Smooth muscle cell (in vitro differentiated cells): ENCODE results near the gene OR2J3. TPM values are rescaled to one million over a fixed set of nuclear protein-coding genes. Genes with fewer than 3 reads are reported as not detected.
"Not testable (repeated sequence)": the region's sequence is repeated elsewhere in the genome, so short reads cannot be mapped to it uniquely, and the experiment has no call there.

Source experiments
- DNase-seq: peaks from one replicate; lab custom pipeline; 2025; ENCODE audit not compliant: unreplicated experiment; lab: John Stamatoyannopoulos, UW
- H2AFZ ChIP-seq: fragments of 200-600 bp; sonication (generic); 2 replicates; pipeline ENCODE4 v1.6.0; 2016; ENCODE audit warnings: antibody characterized with exemption, low read depth, mild to moderate bottlenecking
- H3F3A ChIP-seq: fragments of 200-600 bp; sonication (generic); 2 replicates; pipeline ENCODE4 v1.6.0; 2017; ENCODE audit warnings: antibody characterized with exemption, low read depth
- H3K27ac ChIP-seq: fragments of 200-600 bp; sonication (generic); 2 replicates; pipeline ENCODE4 v1.5.1; 2016; ENCODE audit warnings: low read depth, mild to moderate bottlenecking
- H3K27me3 ChIP-seq: fragments of 200-600 bp; sonication (generic); 2 replicates; pipeline ENCODE4 v1.6.1; 2016; ENCODE audit warnings: low read depth, mild to moderate bottlenecking
- H3K36me3 ChIP-seq: fragments of 200-600 bp; sonication (generic); 2 replicates; pipeline ENCODE4 v1.5.1; 2016; ENCODE audit warnings: low read depth
- H3K4me1 ChIP-seq: fragments of 200-600 bp; sonication (generic); 2 replicates; pipeline ENCODE4 v1.5.1; 2016; ENCODE audit warnings: low read depth
- H3K4me2 ChIP-seq: fragments of 200-600 bp; sonication (generic); 2 replicates; pipeline ENCODE4 v1.6.0; 2016; ENCODE audit warnings: mild to moderate bottlenecking
- H3K4me3 ChIP-seq: fragments of 200-600 bp; sonication (generic); 2 replicates; pipeline ENCODE4 v1.5.1; 2016; ENCODE audit warnings: mild to moderate bottlenecking
- H3K79me2 ChIP-seq: fragments of 200-600 bp; sonication (generic); 2 replicates; pipeline ENCODE4 v1.6.0; 2016; ENCODE audit warnings: low read depth, mild to moderate bottlenecking
- H3K9ac ChIP-seq: fragments of 200-600 bp; sonication (generic); 2 replicates; pipeline ENCODE4 v1.6.0; 2016; ENCODE audit warnings: low read depth
- H3K9me3 ChIP-seq: fragments of 200-600 bp; sonication (generic); replicated peaks from 2 replicates; pipeline ENCODE4 v1.5.1; 2016; ENCODE audit warnings: low read depth
- H4K20me1 ChIP-seq: fragments of 200-600 bp; sonication (generic); 2 replicates; pipeline ENCODE4 v1.6.0; 2016; ENCODE audit warnings: low read depth
- CTCF ChIP-seq: fragments of 200-600 bp; sonication (generic); IDR thresholded peaks from 2 replicates; pipeline ENCODE4 v1.5.1; 2017; ENCODE audit warnings: borderline replicate concordance, mild to moderate bottlenecking, antibody characterized with exemption; ENCODE audit not compliant: insufficient read depth, poor library complexity, severe bottlenecking
- WGBS: methylation state at CpG from one replicate; pipeline ENCODE4 v1.1.7; 2016; ENCODE audit warnings: low lambda C conversion rate; 5-methylcytosine and 5-hydroxymethylcytosine counted together
- polyA plus RNA-seq: library from polyadenylated mRNA; unstranded; fragments of >200 nt; fragmentation: Nextera tagmentation; extraction: Ambion mirVana; gene quantifications from 2 replicates; pipeline ENCODE4 v1.2.1, GENCODE V29; 2016
- total RNA-seq: library from RNA; depleted of rRNA; stranded (reverse); fragments of >200 nt; gene quantifications from 2 replicates; pipeline ENCODE4 v1.2.3, GENCODE V29; 2014

OR2J3 gene
- total and polyA plus RNA-seq, 2 experiments from 2014 or later: not detected

GRCh38 chr6:29153083-29153482, 45.2 kb downstream of the OR2J3 start:
- no peaks in the 10 kb centered on the region for H3K4me1 ChIP-seq
- no peak overlapping the region for H3K9ac ChIP-seq
- no peak overlapping the region for H3K4me3 ChIP-seq
- DNase-seq: no peak
- no peaks in the 10 kb centered on the region for H4K20me1 ChIP-seq
- WGBS: 82% methylated on average over 1 of the region's 1 CpG
- no peak for TF ChIP-seq CTCF
- H3F3A ChIP-seq: no peaks in the 10 kb centered on the region
- H2AFZ ChIP-seq: no peak overlapping the region
- no peak overlapping the region for H3K4me2 ChIP-seq
- H3K27ac ChIP-seq: no peak overlapping the region
- no peaks in the 10 kb centered on the region for H3K79me2 ChIP-seq
- H3K9me3 ChIP-seq: no peaks in the 10 kb centered on the region
- no peaks in the 10 kb centered on the region for H3K36me3 ChIP-seq
- H3K27me3 ChIP-seq: no peaks in the 10 kb centered on the region

GRCh38 chr6:29155182-29155581, 47.3 kb downstream of the OR2J3 start:
- H3K27me3 ChIP-seq, H3K79me2 ChIP-seq, H3K36me3 ChIP-seq, H3K4me3 ChIP-seq, H3F3A ChIP-seq, H2AFZ ChIP-seq, H3K4me2 ChIP-seq, DNase-seq, H3K9ac ChIP-seq, H3K27ac ChIP-seq, H3K9me3 ChIP-seq, H3K4me1 ChIP-seq, H4K20me1 ChIP-seq: not testable (repeated sequence)
- WGBS: 57% methylated on average over 1 of the region's 1 CpG

GRCh38 chr6:29159922-29160321, 52.1 kb downstream of the OR2J3 start:
- not testable (repeated sequence) for H3F3A ChIP-seq, H3K4me1 ChIP-seq, H4K20me1 ChIP-seq, H3K79me2 ChIP-seq, DNase-seq, H3K9me3 ChIP-seq, H3K9ac ChIP-seq, H3K4me2 ChIP-seq, H2AFZ ChIP-seq, H3K27me3 ChIP-seq, H3K36me3 ChIP-seq, H3K4me3 ChIP-seq, H3K27ac ChIP-seq
- WGBS: 98% methylated on average over 16 of the region's 29 CpGs

Other genes starting within 250 kb of the OR2J3 start
- gene TRIM27, start 184.1 kb upstream of the OR2J3 start, total RNA-seq: 61.6 and 63.8 TPM in 2 replicates
- gene TRIM27, start 184.1 kb upstream of the OR2J3 start, polyA plus RNA-seq: 55.5 and 62.0 TPM in 2 replicates
- gene ZNF311, start 102.7 kb upstream of the OR2J3 start, total RNA-seq: 0.58 and 2.6 TPM in 2 replicates
- gene ZNF311, start 102.7 kb upstream of the OR2J3 start, polyA plus RNA-seq: 0.17 and 1.0 TPM in 2 replicates
- not detected in 2 replicates for gene OR2W1, start 62.9 kb upstream of the OR2J3 start, total RNA-seq
- gene OR2W1, start 62.9 kb upstream of the OR2J3 start, polyA plus RNA-seq: not detected in 2 replicates
- gene OR2B3, start 20.7 kb upstream of the OR2J3 start, total RNA-seq: not detected in 2 replicates
- not detected in 2 replicates for gene OR2B3, start 20.7 kb upstream of the OR2J3 start, polyA plus RNA-seq
- gene OR2J1, start 8.6 kb upstream of the OR2J3 start, total RNA-seq: not detected in 2 replicates
- gene OR2J1, start 8.6 kb upstream of the OR2J3 start, polyA plus RNA-seq: not detected in 2 replicates
- not detected in 2 replicates for gene OR2J2, start 62.8 kb downstream of the OR2J3 start, total RNA-seq
- not detected in 2 replicates for gene OR2J2, start 62.8 kb downstream of the OR2J3 start, polyA plus RNA-seq
- gene OR14J1, start 193.6 kb downstream of the OR2J3 start, total RNA-seq: not detected in 2 replicates
- not detected in 2 replicates for gene OR14J1, start 193.6 kb downstream of the OR2J3 start, polyA plus RNA-seq